Suprapubic skin (tissue), 4 donors: ENCODE data around the gene PRELID1.

Experiments
- CTCF ChIP-seq, 2 donors: fragments of 200-600 bp in 1 of 2; fragments of 450-650 bp in 1 of 2; sonication (generic) in 1 of 2; IDR thresholded peaks; one replicate each; pipeline ENCODE4 v1.5.1; 2016 to 2019; ENCODE audit warnings: antibody characterized with exemption in 2 of 2, mild to moderate bottlenecking in 1 of 2, moderate library complexity in 1 of 2
- POLR2A ChIP-seq, 2 donors: fragments of 450-650 bp; IDR thresholded peaks; one replicate each; pipeline ENCODE4 v1.6.1; 2017; ENCODE audit warnings: antibody characterized with exemption in 2 of 2, mild to moderate bottlenecking in 2 of 2, moderate library complexity in 2 of 2
- POLR2AphosphoS5 ChIP-seq, 3 donors: sonication (generic); formaldehyde crosslinking; IDR thresholded peaks; one replicate each; pipeline ENCODE4 v1.6.1; 2017; ENCODE audit warnings: antibody characterized with exemption in 3 of 3

- no peak for TF ChIP-seq CTCF (IDR thresholded peaks at IDR 0.05)
- no peak for TF ChIP-seq POLR2A (IDR thresholded peaks at IDR 0.05)
- no peak for TF ChIP-seq POLR2AphosphoS5 (IDR thresholded peaks at IDR 0.05)
Measured at GRCh38 chr5:177310757-177311391, 7.3 kb downstream of the PRELID1 start.
